Hepatocyte (in vitro differentiated cells): ENCODE measurements around the gene CHCHD10. TPM values are rescaled to one million over a fixed set of nuclear protein-coding genes. Genes with fewer than 3 reads are reported as not detected.

Experiments used
- DNase-seq: peaks from one replicate; pipeline ENCODE4 v3.0.0-alpha.2; 2016; ENCODE audit warnings: low spot score
- H2AFZ ChIP-seq: fragments of 200-600 bp; sonication (generic); 2 replicates; pipeline ENCODE4 v1.6.0; 2016; ENCODE audit warnings: antibody characterized with exemption, mild to moderate bottlenecking
- H3K27ac ChIP-seq: fragments of 200-600 bp; sonication (generic); 2 replicates; pipeline ENCODE4 v1.5.1; 2016; ENCODE audit warnings: mild to moderate bottlenecking
- H3K27me3 ChIP-seq: fragments of 200-600 bp; sonication (generic); 2 replicates; pipeline ENCODE4 v1.6.1; 2016
- H3K36me3 ChIP-seq: fragments of 200-600 bp; sonication (generic); replicated peaks from 2 replicates; pipeline ENCODE4 v1.5.1; 2016; ENCODE audit warnings: low read depth; ENCODE audit not compliant: insufficient read depth
- H3K4me1 ChIP-seq: fragments of 200-600 bp; sonication (generic); 2 replicates; pipeline ENCODE4 v1.5.1; 2016; ENCODE audit warnings: mild to moderate bottlenecking, moderate library complexity; ENCODE audit not compliant: insufficient read depth
- H3K4me2 ChIP-seq: fragments of 200-600 bp; sonication (generic); 2 replicates; pipeline ENCODE4 v1.6.0; 2016
- H3K4me3 ChIP-seq: fragments of 200-600 bp; sonication (generic); 2 replicates; pipeline ENCODE4 v1.5.1; 2016; ENCODE audit warnings: mild to moderate bottlenecking
- H3K79me2 ChIP-seq: fragments of 200-600 bp; sonication (generic); 2 replicates; pipeline ENCODE4 v1.6.0; 2017; ENCODE audit warnings: mild to moderate bottlenecking
- H3K9me2 ChIP-seq: fragments of 200-600 bp; sonication (generic); replicated peaks from 2 replicates; pipeline ENCODE4 v1.6.0; 2017; ENCODE audit warnings: mild to moderate bottlenecking; ENCODE audit not compliant: insufficient read depth
- H3K9me3 ChIP-seq: fragments of 200-600 bp; sonication (generic); 2 replicates; pipeline ENCODE4 v1.5.1; 2016; ENCODE audit warnings: low read depth, mild to moderate bottlenecking
- H4K20me1 ChIP-seq: fragments of 200-600 bp; sonication (generic); 2 replicates; pipeline ENCODE4 v1.6.0; 2016; ENCODE audit warnings: mild to moderate bottlenecking; ENCODE audit not compliant: insufficient read depth, poor library complexity, severe bottlenecking
- CTCF ChIP-seq: fragments of 200-600 bp; sonication (generic); IDR thresholded peaks from 2 replicates; pipeline ENCODE4 v1.5.1; 2016; ENCODE audit warnings: antibody characterized with exemption, mild to moderate bottlenecking; ENCODE audit not compliant: poor library complexity
- EZH2 ChIP-seq: fragments of 200-600 bp; sonication (generic); IDR thresholded peaks from 2 replicates; pipeline ENCODE4 v1.6.1; 2016; ENCODE audit warnings: antibody characterized with exemption, mild to moderate bottlenecking, borderline replicate concordance
- EZH2phosphoT487 ChIP-seq: fragments of 200-600 bp; sonication (generic); IDR thresholded peaks from one replicate; pipeline ENCODE4 v1.6.1; 2018; ENCODE audit warnings: antibody characterized with exemption, mild to moderate bottlenecking, low read depth, moderate library complexity; ENCODE audit not compliant: unreplicated experiment, severe bottlenecking
- WGBS: methylation state at CpG from one replicate; pipeline ENCODE4 v1.1.6; 2016; ENCODE audit warnings: low lambda C conversion rate; ENCODE audit errors: missing lambda C conversion rate; 5-methylcytosine and 5-hydroxymethylcytosine counted together
- polyA plus RNA-seq: library from polyadenylated mRNA; unstranded; fragments of >200 nt; fragmentation: Nextera tagmentation; extraction: Ambion mirVana; gene quantifications from 2 replicates; pipeline ENCODE4 v1.2.1, GENCODE V29; 2016
- total RNA-seq: library from RNA; depleted of rRNA; stranded (reverse); fragments of >200 nt; gene quantifications from 2 replicates; pipeline ENCODE4 v1.2.3, GENCODE V29; 2014

CHCHD10 gene
- total and polyA plus RNA-seq, 2 experiments from 2014 or later: 36.5 to 68.1 TPM

GRCh38 chr22:23789121-23789520, 21.3 kb upstream of the CHCHD10 start:
- H3K4me1 ChIP-seq: peaks cover 54% of the 10 kb centered on the region
- 57% methylated on average over 4 of the region's 4 CpGs for WGBS
- peaks cover 68% of the 10 kb centered on the region for H3K79me2 ChIP-seq
- no peaks in the 10 kb centered on the region for H3K36me3 ChIP-seq
- H2AFZ ChIP-seq: no peak overlapping the region
- H3K4me2 ChIP-seq: peak overlapping the region; percentile 85
- H3K9me2 ChIP-seq: no peaks in the 10 kb centered on the region
- no peaks in the 10 kb centered on the region for H3K9me3 ChIP-seq
- TF ChIP-seq EZH2 (no peak), EZH2phosphoT487 (no peak), CTCF (no peak)
- peak overlapping the region; percentile 78 for H3K27ac ChIP-seq
- peaks cover 57% of the 10 kb centered on the region for H4K20me1 ChIP-seq
- no peaks in the 10 kb centered on the region for H3K27me3 ChIP-seq
- H3K4me3 ChIP-seq: no peak overlapping the region
- DNase-seq: no peak

- no peaks in the 10 kb centered on the region for H3K9me3 ChIP-seq
- H3K27me3 ChIP-seq: no peaks in the 10 kb centered on the region
- no peak for DNase-seq
- no peaks in the 10 kb centered on the region for H3K9me2 ChIP-seq
- H3K4me2 ChIP-seq: peak overlapping the region; percentile 85
- no peaks in the 10 kb centered on the region for H3K36me3 ChIP-seq
- H4K20me1 ChIP-seq: peaks cover 54% of the 10 kb centered on the region
- peaks cover 66% of the 10 kb centered on the region for H3K4me1 ChIP-seq
- peak overlapping the region; percentile 100 for H3K27ac ChIP-seq
- peaks cover 58% of the 10 kb centered on the region for H3K79me2 ChIP-seq
- no peak overlapping the region for H2AFZ ChIP-seq
- 23% methylated on average over 3 of the region's 3 CpGs for WGBS
- peak overlapping the region; percentile 91 for H3K4me3 ChIP-seq
- TF ChIP-seq EZH2phosphoT487: no peak
- no peak for TF ChIP-seq EZH2
- no peak for TF ChIP-seq CTCF
Measured at GRCh38 chr22:23787910-23788309, 20.1 kb upstream of the CHCHD10 start.

- Histone ChIP-seq H3K79me2 (peaks cover 54% of the 10 kb centered on the region), H2AFZ (no peak overlapping the region), H3K9me2 (no peaks in the 10 kb centered on the region), H3K4me1 (peaks cover 66% of the 10 kb centered on the region), H3K4me2 (peak overlapping the region; percentile 85), H3K27me3 (no peaks in the 10 kb centered on the region), H3K36me3 (no peaks in the 10 kb centered on the region), H3K4me3 (peak overlapping the region; percentile 91), H3K9me3 (no peaks in the 10 kb centered on the region), H3K27ac (peak overlapping the region; percentile 100), H4K20me1 (peaks cover 50% of the 10 kb centered on the region)
- no peak for DNase-seq
- TF ChIP-seq EZH2phosphoT487: no peak
- TF ChIP-seq CTCF: no peak
- no peak for TF ChIP-seq EZH2
- WGBS: 3% methylated on average over 5 of the region's 5 CpGs
Measured at GRCh38 chr22:23787600-23787896, 19.8 kb upstream of the CHCHD10 start.
